Measurements from ENCODE around the gene HRK.

GRCh38 chr12:116864371-116865160 is 16.7 kb downstream of the HRK start:
- no peak for TF ChIP-seq CTCF (conservative IDR thresholded peaks at IDR 0.05; ENCODE audit: low read depth, low read length)
- TF ChIP-seq POLR2A (IDR thresholded peaks at IDR 0.05; ENCODE audit: low read depth, low read length) = no peak
- no peak for TF ChIP-seq RFX5 (IDR thresholded peaks at IDR 0.05; ENCODE audit: low read depth, low read length)
- 0 out of 2 replicates have a peak, but pooled peaks have one; percentile 1 for TF ChIP-seq MAFK (IDR thresholded peaks at IDR 0.05; ENCODE audit: low read depth, low read length)
- no peak for TF ChIP-seq SMC3 (IDR thresholded peaks at IDR 0.05; ENCODE audit: low read depth, low read length)
- TF ChIP-seq FOS (IDR thresholded peaks at IDR 0.05; ENCODE audit: low read depth, low read length) = no peak
- no peak for TF ChIP-seq USF2 (IDR thresholded peaks at IDR 0.05; ENCODE audit: low read depth, low read length)
- TF ChIP-seq MXI1 (IDR thresholded peaks at IDR 0.05; ENCODE audit: borderline replicate concordance, low read depth, low read length) = no peak
- TF ChIP-seq RAD21 (IDR thresholded peaks at IDR 0.05; ENCODE audit: low read length) = no peak
- no peak for TF ChIP-seq BHLHE40 (IDR thresholded peaks at IDR 0.05; ENCODE audit: low read depth, low read length)
- TF ChIP-seq RCOR1 (IDR thresholded peaks at IDR 0.05; ENCODE audit: insufficient replicate concordance, low read length) = no peak
- 0 out of 2 replicates have a peak, but pooled peaks have one; percentile 21 for TF ChIP-seq CEBPB (IDR thresholded peaks at IDR 0.05; ENCODE audit: low read depth, low read length)
- TF ChIP-seq MAZ (IDR thresholded peaks at IDR 0.05; ENCODE audit: borderline replicate concordance, low read depth, low read length) = 0 out of 2 replicates have a peak, but pooled peaks have one; percentile 32

Measured in IMR-90 (cell line).